EL (cell line): ENCODE results near the gene C2orf81.
"Not testable (repeated sequence)": the region's sequence is repeated elsewhere in the genome, so short reads cannot be mapped to it uniquely, and the experiment has no call there.

ENCODE experiments used
- DNase-seq: peaks from one replicate; pipeline ENCODE4 v3.0.0-alpha.2; 2016

Gene C2orf81

DNA sequence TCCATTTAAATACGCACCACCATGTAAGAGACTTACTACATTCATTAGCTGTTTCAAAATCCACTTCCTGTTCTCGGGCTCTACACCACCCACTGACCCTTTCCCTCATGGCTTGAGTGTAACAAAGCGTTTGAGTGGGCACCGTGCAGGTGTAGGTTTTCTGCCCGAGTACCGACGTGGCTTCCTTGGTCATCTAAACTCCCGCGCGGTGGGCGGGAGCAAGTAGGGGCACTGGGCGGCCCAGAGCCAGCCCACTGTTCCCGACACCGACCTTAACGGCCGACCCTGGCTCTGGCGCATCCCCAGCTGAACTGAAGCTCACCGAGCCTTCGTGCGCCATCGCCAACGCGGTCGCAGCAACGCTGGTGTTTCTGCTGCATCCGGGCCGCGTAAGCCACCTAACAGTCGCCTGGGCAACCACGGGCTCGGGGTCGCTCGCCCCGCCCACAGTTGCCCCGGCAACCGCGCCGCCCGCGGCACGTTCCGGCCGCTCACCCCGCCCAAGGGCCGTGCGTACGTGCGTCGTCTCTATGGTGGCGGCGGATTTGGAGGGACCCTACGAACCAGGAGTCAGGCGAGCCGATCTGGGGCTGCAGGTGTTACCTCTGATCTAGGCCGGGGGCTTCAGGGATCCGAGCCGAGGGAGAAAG is at the start of gene C2orf81, which contains the start of gene WDR54:
Gene C2orf81 (minus strand): TSS at position 399 of the 650 bp plus-strand sequence. CDS start 59 bp downstream, at position 340.
Gene WDR54 (plus strand): TSS at position 510 of the 650 bp plus-strand sequence. CDS start 424 bp downstream, outside the sequence.
- DNase-seq, result peak; percentile 90

DNA sequence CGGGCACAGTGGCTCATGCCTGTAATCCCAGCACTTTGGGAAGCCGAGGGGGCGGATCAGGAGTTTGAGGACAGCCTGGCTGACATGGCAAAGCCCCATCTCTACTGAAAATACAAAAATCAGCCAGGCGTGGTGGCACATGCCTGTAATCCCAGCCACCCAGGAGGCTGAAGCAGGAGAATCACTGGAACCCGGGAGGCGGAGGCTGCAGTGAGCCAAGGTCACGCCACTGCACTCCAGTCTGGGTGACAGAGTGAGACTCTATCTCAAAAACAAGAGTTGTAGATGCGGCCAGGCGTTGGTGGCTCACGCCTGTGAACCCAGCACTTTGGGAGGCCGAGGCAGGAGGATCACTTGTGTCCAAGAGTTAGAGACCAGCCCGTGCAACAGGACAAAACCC is 49.3 kb upstream of the C2orf81 start:
- not testable (repeated sequence) for DNase-seq

GRCh38 chr2:74464406-74464805 is 43.0 kb upstream of the C2orf81 start:
- DNase-seq, result no peak

- no peak for DNase-seq
Observed at GRCh38 chr2:74462786-74463105, 41.3 kb upstream of the C2orf81 start.

DNA sequence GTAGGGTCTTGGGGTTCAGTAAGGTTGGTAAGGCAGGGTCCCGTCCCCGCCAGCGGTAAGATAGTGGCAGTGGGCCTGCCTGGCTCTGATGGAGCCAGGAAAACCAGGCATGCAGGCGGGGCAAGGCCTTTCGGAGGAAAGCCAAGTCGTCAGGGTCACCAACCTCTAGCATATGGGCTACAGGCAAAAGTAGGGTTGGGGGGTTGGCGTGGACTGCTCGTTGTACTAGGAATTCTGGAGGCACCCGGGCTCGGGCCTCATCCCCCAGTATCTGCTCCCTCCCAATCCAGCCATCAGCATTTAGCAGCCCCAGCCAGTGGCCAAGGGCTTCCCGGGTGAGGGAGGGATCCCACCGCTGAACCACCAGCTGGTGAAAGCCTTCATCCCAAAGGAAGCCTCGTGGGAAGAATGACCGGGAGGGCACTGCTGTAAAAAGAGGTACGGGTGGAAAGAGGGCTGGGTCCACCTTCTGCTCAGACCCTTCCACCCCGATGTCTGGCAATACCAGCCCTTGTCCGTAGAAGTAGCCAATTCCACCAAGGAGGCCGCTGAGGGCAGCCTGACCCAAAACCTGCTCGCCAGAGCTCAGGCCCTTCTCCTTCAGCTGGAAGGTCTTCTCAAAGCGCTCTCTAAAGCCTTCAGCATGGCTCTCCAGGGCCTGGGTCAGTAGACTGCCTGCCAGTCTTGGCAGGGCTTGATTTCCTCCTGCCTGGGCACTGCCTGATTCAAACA is 40.8 kb upstream of the C2orf81 start:
- no peak for DNase-seq

DNA sequence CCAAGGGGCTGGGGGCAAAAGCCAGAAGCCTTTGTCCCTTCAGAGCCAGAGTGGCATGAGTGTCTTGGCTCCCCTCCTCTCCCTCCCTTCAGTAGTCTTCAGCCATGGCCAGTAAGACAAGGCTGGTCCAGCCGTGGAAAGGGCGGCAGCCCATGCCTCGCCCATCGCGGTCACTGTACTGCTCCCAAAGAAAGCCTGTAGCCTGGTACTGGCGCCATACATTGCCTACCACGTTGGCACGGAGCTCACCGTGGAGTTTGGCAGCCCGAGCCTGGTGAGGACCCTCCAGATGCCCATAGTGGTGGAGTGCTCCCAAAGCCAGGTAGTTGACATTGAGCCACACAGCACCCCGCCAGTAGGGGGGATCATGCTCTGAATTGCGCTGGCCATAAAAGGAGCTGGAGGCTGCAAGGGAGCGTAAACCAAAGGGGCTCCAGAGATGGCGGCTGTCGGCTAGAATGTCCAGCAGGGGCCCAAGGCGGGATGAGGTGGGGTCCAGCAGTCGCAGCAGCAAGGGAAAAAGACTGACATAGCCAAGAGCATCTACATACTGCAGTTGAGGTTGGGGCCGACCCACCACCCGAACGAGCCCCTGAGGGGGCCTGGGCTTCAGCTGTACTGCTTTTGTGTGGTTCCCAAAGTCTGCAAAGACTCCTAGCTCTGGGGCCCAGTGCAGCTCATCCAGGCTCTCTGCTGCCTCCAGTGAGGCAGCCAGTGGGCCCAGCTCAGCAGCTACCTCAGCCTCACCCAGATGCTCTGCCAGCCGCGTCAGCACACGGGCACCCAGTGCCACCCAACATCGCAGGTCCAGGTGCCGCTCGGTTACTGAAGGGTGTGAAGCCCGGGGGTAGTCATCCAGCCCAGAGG is 40.0 kb upstream of the C2orf81 start:
- DNase-seq, result no peak

- DNase-seq, result not testable (repeated sequence)
Observed at GRCh38 chr2:74460187-74460586, 38.8 kb upstream of the C2orf81 start.

- not testable (repeated sequence) for DNase-seq
Observed at GRCh38 chr2:74459503-74460118, 38.2 kb upstream of the C2orf81 start.

DNA sequence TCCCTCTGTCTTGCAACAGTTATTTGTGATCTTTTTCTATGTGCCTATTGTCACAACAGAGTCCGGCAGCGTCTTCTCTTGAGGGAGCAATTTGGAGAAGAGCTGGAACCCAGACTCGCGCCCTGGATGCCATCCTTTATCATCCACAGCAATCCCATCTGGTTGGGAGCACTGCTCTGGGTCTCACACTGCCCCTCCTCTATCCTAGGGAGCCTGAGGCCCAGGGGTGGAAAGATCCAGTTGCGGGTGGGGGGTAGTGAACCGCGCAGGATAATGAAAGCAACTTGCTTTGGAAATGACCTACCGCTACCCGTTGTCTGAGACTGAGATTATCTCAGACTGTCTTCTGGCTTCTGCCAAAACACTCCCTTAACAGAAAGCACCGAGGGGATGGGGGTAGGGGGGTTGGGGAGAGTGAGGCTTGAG is 37.5 kb upstream of the C2orf81 start:
- no peak for DNase-seq

DNA sequence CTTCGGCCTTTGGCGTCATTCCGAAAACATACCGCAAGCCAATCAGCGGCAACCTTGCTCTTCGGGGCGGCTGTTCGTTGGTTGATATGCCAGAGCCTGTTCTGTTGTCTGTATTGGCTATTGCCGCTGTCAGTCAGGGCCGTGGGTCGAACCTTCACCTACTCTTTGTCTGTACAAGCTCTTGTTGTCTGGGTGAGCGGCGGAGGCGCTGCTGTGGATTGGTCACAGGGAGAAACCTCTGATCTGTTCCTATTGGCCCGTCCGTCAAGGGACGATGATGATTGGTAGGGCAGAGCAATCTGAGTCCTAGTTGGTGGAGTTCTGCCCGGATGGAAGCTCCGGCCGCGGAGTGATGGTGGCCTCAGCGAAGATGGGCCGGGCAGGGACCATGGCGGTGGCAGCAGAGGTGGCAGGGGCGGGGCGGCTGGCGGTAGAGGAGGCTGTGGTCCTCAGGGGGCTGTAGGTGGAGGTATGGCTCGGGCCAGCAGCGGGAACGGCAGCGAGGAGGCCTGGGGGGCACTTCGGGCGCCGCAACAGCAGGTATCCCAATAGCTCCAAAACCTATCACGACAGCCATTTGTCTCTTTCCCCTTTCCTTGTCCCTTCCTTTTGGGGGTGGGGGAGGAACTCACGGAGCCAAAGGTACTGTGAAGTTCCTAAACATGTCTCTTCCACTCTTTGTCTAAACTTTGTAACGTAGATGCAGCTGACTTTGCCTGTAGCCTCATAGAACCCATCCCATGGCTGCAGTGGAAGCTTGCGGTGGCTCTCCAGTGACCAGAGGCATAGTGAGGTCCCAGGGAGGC is 36.9 kb upstream of the C2orf81 start, which contains the start of gene WBP1:
Gene WBP1 (plus strand): TSS at position 307 of the 806 bp plus-strand sequence. CDS start 165 bp downstream, at position 472.
- DNase-seq, result peak; percentile 100

DNA sequence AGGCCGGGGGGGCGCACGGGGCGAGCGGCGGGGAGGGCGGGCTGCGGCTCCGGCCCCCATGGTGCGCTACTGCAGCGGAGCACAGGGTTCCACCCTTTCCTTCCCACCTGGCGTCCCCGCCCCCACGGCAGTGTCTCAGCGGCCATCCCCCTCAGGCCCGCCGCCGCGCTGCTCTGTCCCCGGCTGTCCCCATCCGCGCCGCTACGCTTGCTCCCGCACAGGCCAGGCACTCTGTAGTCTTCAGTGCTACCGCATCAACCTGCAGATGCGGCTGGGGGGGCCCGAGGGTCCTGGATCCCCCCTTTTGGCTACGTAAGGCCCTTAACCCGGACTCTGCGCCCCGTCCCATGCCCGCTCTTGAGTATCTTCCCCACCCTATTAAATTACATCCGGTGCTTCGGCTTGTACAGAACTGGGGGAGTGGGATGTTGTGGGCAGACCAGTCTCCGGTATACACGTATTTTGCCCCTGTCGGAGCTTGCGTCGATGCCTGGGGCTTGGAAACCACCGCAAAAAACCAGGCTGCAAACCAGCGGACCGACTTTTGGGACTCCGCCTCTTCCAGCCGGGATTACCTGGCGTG is 36.2 kb upstream of the C2orf81 start:
- peak; percentile 49 for DNase-seq

DNA sequence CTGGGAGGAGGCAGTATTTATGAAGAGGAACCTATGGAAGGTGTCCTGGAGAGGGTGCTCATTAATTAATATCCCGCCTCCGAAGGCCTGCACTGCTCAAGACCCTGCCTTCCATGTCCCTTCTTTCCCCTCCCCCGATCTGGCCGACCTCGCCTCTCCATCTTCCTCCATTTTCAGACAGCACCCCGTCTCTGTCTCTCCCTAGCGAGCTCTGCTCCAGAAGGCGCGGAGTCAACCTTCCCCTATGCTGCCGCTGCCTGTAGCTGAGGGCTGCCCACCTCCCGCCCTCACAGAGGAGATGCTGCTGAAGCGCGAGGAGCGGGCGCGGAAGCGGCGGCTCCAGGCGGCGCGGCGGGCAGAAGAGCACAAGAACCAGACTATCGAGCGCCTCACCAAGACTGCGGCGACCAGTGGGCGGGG is 35.7 kb upstream of the C2orf81 start:
- DNase-seq, result no peak

GRCh38 chr2:74454654-74455511 is 33.5 kb upstream of the C2orf81 start, which contains the start of gene INO80B:
Gene INO80B (plus strand): TSS chr2:74455087. CDS start chr2:74455117, 30 bp downstream.
- peak; percentile 98 for DNase-seq

GRCh38 chr2:74450570-74451190 is 29.3 kb upstream of the C2orf81 start:
- no peak for DNase-seq

- DNase-seq, result no peak
Observed at GRCh38 chr2:74448771-74449170, 27.4 kb upstream of the C2orf81 start.

- DNase-seq, result no peak
Observed at GRCh38 chr2:74447230-74447999, 26.0 kb upstream of the C2orf81 start.

GRCh38 chr2:74444498-74445318 is 23.3 kb upstream of the C2orf81 start:
- DNase-seq, result no peak
